MM.1S (cell line): ENCODE measurements around the gene ZNF385D.

Experiments used
- CTCF ChIP-seq: fragments of 300-600 bp; sonication (generic); IDR thresholded peaks from 2 replicates; pipeline ENCODE4 v1.5.1; 2016; ENCODE audit warnings: antibody characterized with exemption, low read length, mixed read lengths
- EZH2 ChIP-seq: fragments of 300-600 bp; sonication (generic); optimal IDR thresholded peaks from 2 replicates; pipeline ENCODE3; 2017; ENCODE audit warnings: low read depth, mild to moderate bottlenecking, antibody characterized with exemption, low read length, mixed read lengths
- EZH2phosphoT487 ChIP-seq: fragments of 300-600 bp; sonication (generic); IDR thresholded peaks from 2 replicates; pipeline ENCODE4 v1.6.1; 2018; ENCODE audit warnings: antibody characterized with exemption, low read length

- no peak for TF ChIP-seq CTCF
- TF ChIP-seq EZH2, result no peak
- no peak for TF ChIP-seq EZH2phosphoT487
Measured at GRCh38 chr3:21750831-21751391, at the start of gene ZNF385D.
